Urinary bladder (tissue), 4 donors: Measurements from ENCODE around the gene GALNS. TPM values are rescaled to one million over a fixed set of nuclear protein-coding genes. Genes with fewer than 3 reads are reported as not detected.
A peak's percentile ranks its signal among the peaks of the same experiment; 100 is the strongest.

Experiments
- DNase-seq: peaks from one replicate; pipeline ENCODE4 v3.0.0-alpha.2; 2015; ENCODE audit errors: extremely low spot score
- H3K27ac ChIP-seq: one replicate; pipeline ENCODE4 v1.5.1; 2013; ENCODE audit warnings: low read depth, mild to moderate bottlenecking, moderate library complexity
- H3K36me3 ChIP-seq: one replicate; pipeline ENCODE4 v1.6.1; 2013; ENCODE audit warnings: mild to moderate bottlenecking, moderate library complexity; ENCODE audit not compliant: insufficient read depth
- H3K4me1 ChIP-seq: one replicate; pipeline ENCODE4 v1.6.1; 2013; ENCODE audit warnings: mild to moderate bottlenecking, moderate library complexity; ENCODE audit not compliant: insufficient read depth
- H3K4me3 ChIP-seq: one replicate; pipeline ENCODE4 v1.5.1; 2013; ENCODE audit warnings: low read depth, low read length
- WGBS: extraction: QIAGEN DNeasy Blood & Tissue Kit; methylation state at CpG from one replicate; pipeline ENCODE4 v1.1.7; 2013; 5-methylcytosine and 5-hydroxymethylcytosine counted together
- polyA plus RNA-seq: library from polyadenylated mRNA; stranded (reverse); fragments of 200-250 nt; gene quantifications from one replicate; pipeline ENCODE4 v1.2.3, GENCODE V29; 2013
- total RNA-seq: library from RNA; depleted of rRNA; stranded (reverse); fragments of >200 nt; gene quantifications from one replicate; pipeline ENCODE4 v1.2.3, GENCODE V29; 2014
- donor health status: healthy with polysubstance abuse.
- donor health status: healthy.

Gene GALNS
- 14.6 TPM for total RNA-seq
- polyA plus RNA-seq, result 23.0 TPM

- H3K27ac ChIP-seq, result peak within 1 kb of the TSS; percentile 74
- peak within 1 kb of the TSS; percentile 88 for H3K4me3 ChIP-seq
- under 1% methylated on average over 87 of the region's 87 CpGs for WGBS
- peak; percentile 90 for DNase-seq
- peaks cover 4% of the 10 kb centered on the region for H3K4me1 ChIP-seq
- peaks cover 4% of the 10 kb centered on the region for H3K36me3 ChIP-seq
Observed at GRCh38 chr16:88856828-88857727, at the start of gene GALNS, which contains the start of gene TRAPPC2L. Gene GALNS (minus strand): TSS chr16:88856947. CDS start chr16:88856877, 70 bp downstream. Gene TRAPPC2L (plus strand): TSS chr16:88857127. CDS start chr16:88857151, 24 bp downstream.

GRCh38 chr16:88906020-88906419 is 49.3 kb upstream of the GALNS start:
- WGBS, result 86% methylated on average over 16 of the region's 16 CpGs
- no peak overlapping the region for H3K4me3 ChIP-seq
- no peaks in the 10 kb centered on the region for H3K36me3 ChIP-seq
- no peak overlapping the region for H3K27ac ChIP-seq
- no peaks in the 10 kb centered on the region for H3K4me1 ChIP-seq
- DNase-seq, result no peak

- Histone ChIP-seq H3K4me1 (no peaks in the 10 kb centered on the region), H3K4me3 (no peak overlapping the region), H3K36me3 (no peaks in the 10 kb centered on the region), H3K27ac (no peak overlapping the region)
- WGBS, result 37% methylated on average over 12 of the region's 13 CpGs
- DNase-seq, result no peak
Observed at GRCh38 chr16:88905563-88905962, 48.8 kb upstream of the GALNS start.

- DNase-seq, result no peak
- Histone ChIP-seq H3K4me3 (no peak overlapping the region), H3K4me1 (no peaks in the 10 kb centered on the region), H3K27ac (no peak overlapping the region), H3K36me3 (no peaks in the 10 kb centered on the region)
- 77% methylated on average over 21 of the region's 21 CpGs for WGBS
Observed at GRCh38 chr16:88904676-88905365, 48.1 kb upstream of the GALNS start.

GRCh38 chr16:88903267-88903666 is 46.5 kb upstream of the GALNS start:
- WGBS, result 71% methylated on average over 14 of the region's 14 CpGs
- H3K27ac ChIP-seq, result no peak overlapping the region
- H3K4me3 ChIP-seq, result no peak overlapping the region
- DNase-seq, result no peak
- H3K36me3 ChIP-seq, result no peaks in the 10 kb centered on the region
- no peaks in the 10 kb centered on the region for H3K4me1 ChIP-seq

- no peaks in the 10 kb centered on the region for H3K4me1 ChIP-seq
- no peak overlapping the region for H3K4me3 ChIP-seq
- H3K27ac ChIP-seq, result no peak overlapping the region
- WGBS, result 86% methylated on average over 16 of the region's 16 CpGs
- H3K36me3 ChIP-seq, result no peaks in the 10 kb centered on the region
- no peak for DNase-seq
Observed at GRCh38 chr16:88902744-88903143, 46.0 kb upstream of the GALNS start.

GRCh38 chr16:88901718-88902337 is 45.1 kb upstream of the GALNS start:
- no peak for DNase-seq
- Histone ChIP-seq H3K4me3 (no peak overlapping the region), H3K27ac (no peak overlapping the region), H3K36me3 (no peaks in the 10 kb centered on the region), H3K4me1 (no peaks in the 10 kb centered on the region)
- 84% methylated on average over 26 of the region's 26 CpGs for WGBS

GRCh38 chr16:88900662-88901052 is 43.9 kb upstream of the GALNS start:
- Histone ChIP-seq H3K27ac (no peak overlapping the region), H3K4me3 (no peak overlapping the region), H3K4me1 (no peaks in the 10 kb centered on the region), H3K36me3 (no peaks in the 10 kb centered on the region)
- no peak for DNase-seq
- WGBS, result 84% methylated on average over 12 of the region's 12 CpGs

GRCh38 chr16:88899901-88900661 is 43.3 kb upstream of the GALNS start:
- H3K27ac ChIP-seq, result no peak overlapping the region
- WGBS, result 84% methylated on average over 41 of the region's 41 CpGs
- H3K4me1 ChIP-seq, result no peaks in the 10 kb centered on the region
- no peaks in the 10 kb centered on the region for H3K36me3 ChIP-seq
- no peak overlapping the region for H3K4me3 ChIP-seq
- DNase-seq, result no peak

- 91% methylated on average over 34 of the region's 34 CpGs for WGBS
- Histone ChIP-seq H3K4me1 (no peaks in the 10 kb centered on the region), H3K27ac (no peak overlapping the region), H3K4me3 (no peak overlapping the region), H3K36me3 (no peaks in the 10 kb centered on the region)
- no peak for DNase-seq
Observed at GRCh38 chr16:88897696-88898425, 41.1 kb upstream of the GALNS start.

GRCh38 chr16:88896238-88897070 is 39.7 kb upstream of the GALNS start:
- DNase-seq, result no peak
- Histone ChIP-seq H3K4me1 (no peaks in the 10 kb centered on the region), H3K4me3 (no peak overlapping the region), H3K36me3 (no peaks in the 10 kb centered on the region), H3K27ac (no peak overlapping the region)
- 91% methylated on average over 57 of the region's 57 CpGs for WGBS

GRCh38 chr16:88895335-88895734 is 38.6 kb upstream of the GALNS start:
- DNase-seq, result no peak
- H3K4me3 ChIP-seq, result no peak overlapping the region
- no peaks in the 10 kb centered on the region for H3K36me3 ChIP-seq
- WGBS, result 94% methylated on average over 22 of the region's 22 CpGs
- no peak overlapping the region for H3K27ac ChIP-seq
- H3K4me1 ChIP-seq, result no peaks in the 10 kb centered on the region
